ENCODE results near the gene PTPRS.
A peak's percentile ranks its signal among the peaks of the same experiment; 100 is the strongest.
"Not testable (repeated sequence)": the region's sequence is repeated elsewhere in the genome, so short reads cannot be mapped to it uniquely, and the experiment has no call there.

Gene PTPRS

DNA sequence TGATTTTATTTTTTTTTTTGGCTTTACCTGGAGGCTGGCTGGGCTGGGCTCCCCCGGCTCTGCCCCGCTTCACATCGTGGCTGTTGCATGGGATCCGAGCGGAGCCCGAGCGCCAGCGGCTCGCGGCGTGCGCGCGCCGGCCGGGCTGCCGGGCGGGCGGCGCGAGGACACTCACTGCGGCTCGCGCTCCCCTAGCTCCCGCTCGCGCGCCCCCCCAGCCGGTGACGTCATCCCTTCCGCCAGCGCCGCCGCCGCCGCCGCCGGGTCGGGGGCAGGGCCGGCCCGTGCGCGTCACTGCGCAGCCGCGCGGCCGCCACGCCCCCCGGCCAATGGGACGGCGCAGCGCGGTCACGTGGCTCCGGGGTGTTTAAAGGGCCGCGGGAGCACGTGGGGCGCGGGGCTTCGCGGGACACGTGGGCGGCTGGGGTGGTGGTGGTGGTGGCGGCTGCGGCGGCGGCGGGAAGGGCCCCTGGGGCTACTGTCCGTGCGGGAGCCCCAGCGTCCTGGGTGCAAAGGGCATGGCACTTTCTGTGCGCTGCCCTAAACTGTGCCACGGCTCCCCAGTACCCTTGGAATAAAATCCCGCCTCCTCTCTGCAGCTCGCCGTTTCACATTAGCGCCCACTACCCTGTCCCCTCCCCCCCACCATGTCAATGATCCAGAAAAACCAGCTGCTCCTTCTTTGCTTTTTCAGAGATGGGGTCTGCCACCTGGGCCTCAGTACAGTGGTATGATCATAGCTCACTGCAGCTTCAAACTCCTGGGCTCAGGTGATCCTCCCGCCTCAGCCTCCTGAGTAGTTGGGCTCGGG, at the start of gene PTPRS:
Gene PTPRS (minus strand): TSS at position 176 of the 811 bp plus-strand sequence. CDS start 54,672 bp downstream, outside the sequence.
- H3K4me1 ChIP-seq (ENCODE audit: control insufficient read depth, insufficient read depth, low read length): peaks cover under 1% of the 10 kb centered on the region
- peak; percentile 95 for DNase-seq (ENCODE audit: low read depth)
- peak within 1 kb of the TSS; percentile 77 for H3K4me3 ChIP-seq (ENCODE audit: low read length)
- no peaks in the 10 kb centered on the region for H3K9me3 ChIP-seq (ENCODE audit: control insufficient read depth, low read length)
- peaks cover 21% of the 10 kb centered on the region for H3K27me3 ChIP-seq (replicated peaks; ENCODE audit: control insufficient read depth, insufficient read depth, low read length)
- no peaks in the 10 kb centered on the region for H3K36me3 ChIP-seq (ENCODE audit: control insufficient read depth, insufficient read depth, low read length, severe bottlenecking)
- peak within 1 kb of the TSS; percentile 34 for H3K9ac ChIP-seq (ENCODE audit: low read length)

DNA sequence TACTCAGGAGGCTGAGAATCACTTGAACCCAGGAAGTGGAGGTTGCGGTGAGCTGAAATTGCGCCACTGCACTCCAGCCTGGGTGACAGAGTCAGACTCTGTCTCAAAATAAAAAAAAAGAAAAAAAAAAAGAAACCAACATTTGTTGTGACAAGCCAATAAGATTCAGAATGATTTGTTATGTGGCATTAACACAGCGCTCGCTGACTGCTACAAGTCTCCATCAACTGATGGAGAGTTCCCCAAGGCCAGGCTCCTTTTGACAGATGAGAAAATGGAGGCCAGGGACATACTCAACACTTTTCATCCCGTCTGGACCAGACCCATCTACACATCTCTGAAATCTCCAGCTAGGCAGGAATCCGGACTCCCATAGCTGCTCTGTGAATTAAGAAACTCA, 48.7 kb upstream of the PTPRS start:
- DNase-seq (ENCODE audit: low read depth): no peak
- H3K9me3 ChIP-seq (ENCODE audit: control insufficient read depth, low read length): peaks cover 13% of the 10 kb centered on the region
- H3K4me1 ChIP-seq (ENCODE audit: control insufficient read depth, insufficient read depth, low read length): no peaks in the 10 kb centered on the region
- H3K4me3 ChIP-seq (ENCODE audit: low read length): no peak overlapping the region
- peaks cover 38% of the 10 kb centered on the region for H3K27me3 ChIP-seq (replicated peaks; ENCODE audit: control insufficient read depth, insufficient read depth, low read length)
- H3K9ac ChIP-seq (ENCODE audit: low read length): no peak overlapping the region
- H3K36me3 ChIP-seq (ENCODE audit: control insufficient read depth, insufficient read depth, low read length, severe bottlenecking): no peaks in the 10 kb centered on the region

DNA sequence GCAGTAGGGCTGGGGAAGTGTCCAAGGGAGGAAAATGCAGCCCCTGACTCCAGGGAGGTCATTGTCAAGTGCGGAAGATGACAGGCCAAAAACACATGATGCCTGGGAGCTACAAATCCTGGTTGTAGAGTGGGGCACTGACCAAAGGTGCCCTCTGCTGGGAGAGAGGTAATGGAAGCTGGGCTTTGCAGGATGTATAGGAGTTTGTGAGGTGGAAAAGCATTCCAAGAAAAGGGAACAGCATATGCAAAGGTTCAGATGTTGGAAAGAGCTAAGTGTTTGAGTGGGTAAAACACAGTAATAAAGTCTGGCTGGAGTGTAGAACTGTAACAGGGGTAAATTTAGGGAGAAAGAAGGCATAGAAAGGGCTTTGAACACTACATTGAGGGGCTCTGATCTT, 46.9 kb upstream of the PTPRS start:
- Histone ChIP-seq H3K36me3 (ENCODE audit: control insufficient read depth, insufficient read depth, low read length, severe bottlenecking) (no peaks in the 10 kb centered on the region), H3K9ac (ENCODE audit: low read length) (no peak overlapping the region), H3K4me3 (ENCODE audit: low read length) (no peak overlapping the region), H3K27me3 (replicated peaks; ENCODE audit: control insufficient read depth, insufficient read depth, low read length) (peaks cover 19% of the 10 kb centered on the region), H3K4me1 (ENCODE audit: control insufficient read depth, insufficient read depth, low read length) (no peaks in the 10 kb centered on the region), H3K9me3 (ENCODE audit: control insufficient read depth, low read length) (peaks cover 26% of the 10 kb centered on the region)
- no peak for DNase-seq (ENCODE audit: low read depth)

DNA sequence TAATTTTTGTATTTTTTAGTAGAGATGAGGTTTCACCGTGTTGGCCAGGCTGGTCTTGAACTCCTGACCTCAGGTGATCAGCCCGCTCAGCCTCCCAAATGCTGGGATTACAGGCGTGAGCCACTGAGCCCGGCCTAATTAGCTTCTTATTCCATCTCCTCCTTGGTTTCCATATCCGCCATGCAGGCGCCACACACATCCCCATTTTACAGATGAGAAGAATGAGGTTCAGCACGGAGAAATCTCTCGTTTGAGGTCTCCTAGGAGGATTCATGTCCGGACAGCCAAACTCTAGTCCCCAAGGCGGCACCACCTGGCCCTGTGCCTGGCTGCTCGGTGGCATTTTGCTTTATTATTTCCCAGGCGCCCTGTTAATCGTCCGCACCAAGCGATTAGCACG, 46.2 kb upstream of the PTPRS start:
- no peak for DNase-seq (ENCODE audit: low read depth)
- Histone ChIP-seq H3K4me3 (ENCODE audit: low read length) (no peak overlapping the region), H3K9me3 (ENCODE audit: control insufficient read depth, low read length) (peaks cover 32% of the 10 kb centered on the region), H3K36me3 (ENCODE audit: control insufficient read depth, insufficient read depth, low read length, severe bottlenecking) (no peaks in the 10 kb centered on the region), H3K27me3 (replicated peaks; ENCODE audit: control insufficient read depth, insufficient read depth, low read length) (peaks cover 14% of the 10 kb centered on the region), H3K4me1 (ENCODE audit: control insufficient read depth, insufficient read depth, low read length) (no peaks in the 10 kb centered on the region), H3K9ac (ENCODE audit: low read length) (no peak overlapping the region)

DNA sequence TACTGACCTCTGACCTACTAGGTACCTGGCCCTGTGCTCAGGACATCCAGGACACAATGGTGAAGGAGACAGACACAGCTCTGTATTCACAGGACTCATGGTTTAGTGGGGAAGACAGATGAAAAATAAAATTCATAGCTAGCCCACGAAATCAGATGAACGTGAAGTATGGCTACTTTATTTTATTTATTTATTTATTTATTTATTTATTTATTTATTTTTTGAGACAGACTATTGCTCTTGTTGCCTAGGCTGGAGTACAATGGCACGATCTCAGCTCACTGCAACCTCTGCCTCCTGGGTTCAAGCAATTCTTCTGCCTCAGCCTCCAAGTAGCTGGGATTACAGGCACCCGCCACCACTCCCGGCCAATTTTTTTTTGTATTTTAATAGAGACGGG, 40.6 kb upstream of the PTPRS start:
- H3K36me3 ChIP-seq (ENCODE audit: control insufficient read depth, insufficient read depth, low read length, severe bottlenecking); H3K4me1 ChIP-seq (ENCODE audit: control insufficient read depth, insufficient read depth, low read length); DNase-seq (ENCODE audit: low read depth); H3K4me3 ChIP-seq (ENCODE audit: low read length); H3K9ac ChIP-seq (ENCODE audit: low read length); H3K27me3 ChIP-seq (replicated peaks; ENCODE audit: control insufficient read depth, insufficient read depth, low read length): not testable (repeated sequence)
- peaks cover 30% of the 10 kb centered on the region for H3K9me3 ChIP-seq (ENCODE audit: control insufficient read depth, low read length)

DNA sequence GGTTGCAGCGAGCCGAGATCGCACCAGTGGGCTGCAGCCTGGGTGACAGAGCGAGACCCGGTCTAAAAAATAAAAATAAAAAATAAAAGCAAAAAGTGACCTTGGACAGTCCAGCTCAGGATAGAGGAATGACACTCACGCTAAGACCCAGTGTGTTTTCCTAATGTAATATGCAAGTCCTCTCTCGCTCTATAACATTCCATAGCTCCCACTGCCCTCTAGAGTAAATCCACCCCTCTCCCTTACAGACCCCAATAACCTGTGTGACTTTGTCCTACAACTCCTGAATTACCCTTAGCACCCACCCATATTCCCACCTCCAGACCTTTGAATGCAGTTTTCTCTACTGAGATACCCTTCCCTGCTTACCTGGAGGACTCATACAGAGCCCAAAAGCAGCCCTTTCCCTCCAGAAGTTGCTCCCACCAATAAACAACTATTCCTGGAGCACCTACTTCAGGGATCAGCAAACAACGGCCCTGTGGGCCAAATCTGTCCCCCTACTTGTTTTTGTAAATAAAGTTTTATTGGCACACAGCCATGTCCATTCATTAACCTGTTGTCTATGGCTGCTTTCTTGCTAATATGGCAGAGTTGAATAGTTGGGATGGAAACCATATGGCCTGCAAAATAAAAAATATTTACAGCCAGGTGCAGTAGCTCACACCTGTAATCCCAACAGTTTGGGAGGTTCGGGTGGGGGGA, 39.8 kb upstream of the PTPRS start:
- DNase-seq (ENCODE audit: low read depth): no peak
- peaks cover 6% of the 10 kb centered on the region for H3K27me3 ChIP-seq (replicated peaks; ENCODE audit: control insufficient read depth, insufficient read depth, low read length)
- H3K9me3 ChIP-seq (ENCODE audit: control insufficient read depth, low read length): peaks cover 30% of the 10 kb centered on the region
- H3K4me3 ChIP-seq (ENCODE audit: low read length): no peak overlapping the region
- no peaks in the 10 kb centered on the region for H3K36me3 ChIP-seq (ENCODE audit: control insufficient read depth, insufficient read depth, low read length, severe bottlenecking)
- H3K4me1 ChIP-seq (ENCODE audit: control insufficient read depth, insufficient read depth, low read length): no peaks in the 10 kb centered on the region
- H3K9ac ChIP-seq (ENCODE audit: low read length): no peak overlapping the region

DNA sequence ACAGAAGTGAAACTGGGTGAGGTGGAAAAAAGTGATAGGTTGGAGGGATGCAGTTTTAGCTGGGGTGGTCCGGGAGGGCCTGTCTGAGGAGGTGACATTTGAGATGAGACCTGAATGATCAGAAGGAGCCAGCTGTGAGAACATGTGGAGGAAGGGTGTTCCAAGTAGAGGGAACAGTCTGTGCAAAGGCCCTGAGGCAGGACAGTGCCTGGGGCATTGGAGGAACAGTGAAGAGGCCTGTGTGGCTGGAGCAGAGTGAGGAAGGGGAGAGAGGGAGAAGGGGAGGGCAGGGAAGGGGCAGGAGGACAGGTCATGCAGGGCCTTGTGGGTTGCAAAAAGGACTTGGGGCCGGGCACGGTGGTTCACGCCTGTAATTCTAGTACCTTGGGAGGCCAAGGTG, 36.3 kb upstream of the PTPRS start:
- DNase-seq (ENCODE audit: low read depth): no peak
- Histone ChIP-seq H3K27me3 (replicated peaks; ENCODE audit: control insufficient read depth, insufficient read depth, low read length) (peaks cover 27% of the 10 kb centered on the region), H3K4me1 (ENCODE audit: control insufficient read depth, insufficient read depth, low read length) (no peaks in the 10 kb centered on the region), H3K36me3 (ENCODE audit: control insufficient read depth, insufficient read depth, low read length, severe bottlenecking) (no peaks in the 10 kb centered on the region), H3K9ac (ENCODE audit: low read length) (no peak overlapping the region), H3K9me3 (ENCODE audit: control insufficient read depth, low read length) (peaks cover 12% of the 10 kb centered on the region), H3K4me3 (ENCODE audit: low read length) (no peak overlapping the region)

DNA sequence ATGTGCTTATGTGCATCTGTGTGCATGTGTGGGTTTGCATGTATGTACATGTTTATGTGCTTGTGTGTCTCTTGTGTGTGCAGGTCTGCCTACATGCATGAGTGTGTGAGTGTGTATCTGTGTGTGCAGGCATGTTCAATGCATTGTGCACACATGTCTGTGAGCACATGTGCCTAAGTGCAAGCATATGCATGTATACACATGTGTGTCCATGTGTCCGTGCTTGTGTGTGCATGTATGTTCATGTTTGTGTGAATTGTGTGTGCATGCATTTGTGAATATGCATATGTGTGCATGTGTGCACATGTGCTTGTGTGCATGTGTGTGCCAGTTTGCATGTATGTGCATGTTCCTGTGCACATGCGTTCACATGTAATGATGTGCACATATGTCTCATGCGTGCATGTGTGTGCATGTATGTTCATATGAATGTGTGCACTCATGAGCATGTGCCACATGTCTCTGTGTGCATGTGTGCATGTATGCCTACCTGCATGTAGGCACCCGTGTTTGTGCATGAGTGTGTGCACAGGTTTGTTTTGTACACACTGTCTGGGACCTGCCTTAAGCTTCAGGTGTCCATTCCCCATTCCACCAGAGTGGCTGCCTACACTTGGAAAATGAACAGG, 32.1 kb upstream of the PTPRS start:
- Histone ChIP-seq H3K9me3 (ENCODE audit: control insufficient read depth, low read length) (no peaks in the 10 kb centered on the region), H3K4me1 (ENCODE audit: control insufficient read depth, insufficient read depth, low read length) (no peaks in the 10 kb centered on the region), H3K27me3 (replicated peaks; ENCODE audit: control insufficient read depth, insufficient read depth, low read length) (peaks cover 37% of the 10 kb centered on the region), H3K4me3 (ENCODE audit: low read length) (no peak overlapping the region), H3K36me3 (ENCODE audit: control insufficient read depth, insufficient read depth, low read length, severe bottlenecking) (no peaks in the 10 kb centered on the region), H3K9ac (ENCODE audit: low read length) (no peak overlapping the region)
- no peak for DNase-seq (ENCODE audit: low read depth)

DNA sequence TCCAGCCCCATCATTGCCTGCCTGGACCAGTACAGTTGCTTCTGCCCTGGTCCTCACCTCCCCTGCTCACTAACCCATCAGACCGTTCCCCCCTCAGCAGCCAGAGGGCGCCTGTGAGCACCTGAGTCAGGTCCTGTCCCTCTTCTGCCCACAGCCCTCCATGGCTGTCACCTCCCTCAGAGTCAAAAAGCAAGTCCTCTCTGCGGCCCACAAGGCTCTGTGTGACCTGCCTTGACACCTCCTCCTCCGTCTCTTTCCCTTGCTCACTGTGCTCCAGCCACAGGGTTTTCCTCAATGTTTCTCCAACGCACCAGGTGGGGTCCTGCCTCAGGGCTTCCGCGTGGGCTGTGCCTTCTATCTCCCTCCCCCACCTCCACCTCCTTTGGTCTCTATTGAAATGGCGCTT, 29.4 kb upstream of the PTPRS start:
- no peaks in the 10 kb centered on the region for H3K4me1 ChIP-seq (ENCODE audit: control insufficient read depth, insufficient read depth, low read length)
- H3K36me3 ChIP-seq (ENCODE audit: control insufficient read depth, insufficient read depth, low read length, severe bottlenecking): no peaks in the 10 kb centered on the region
- peaks cover 40% of the 10 kb centered on the region for H3K27me3 ChIP-seq (replicated peaks; ENCODE audit: control insufficient read depth, insufficient read depth, low read length)
- DNase-seq (ENCODE audit: low read depth): peak; percentile 41
- H3K9ac ChIP-seq (ENCODE audit: low read length): no peak overlapping the region
- no peaks in the 10 kb centered on the region for H3K9me3 ChIP-seq (ENCODE audit: control insufficient read depth, low read length)
- H3K4me3 ChIP-seq (ENCODE audit: low read length): no peak overlapping the region

DNA sequence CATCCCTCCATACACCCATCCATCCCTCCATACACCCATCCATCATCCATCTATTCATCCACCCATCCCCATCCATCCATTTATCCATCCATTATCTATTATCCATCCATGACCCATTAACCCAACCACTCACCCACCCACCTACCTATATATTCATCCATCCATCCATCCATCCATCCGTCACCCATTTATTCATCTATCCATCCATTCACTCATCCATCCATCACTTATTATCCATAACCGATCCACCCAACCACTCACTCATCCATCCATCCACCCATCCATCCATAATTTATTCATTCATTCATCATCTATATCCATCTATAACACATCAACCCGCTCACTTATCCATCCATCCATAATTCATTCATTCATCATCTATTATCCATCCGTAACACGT, 28.7 kb upstream of the PTPRS start:
- Histone ChIP-seq H3K36me3 (ENCODE audit: control insufficient read depth, insufficient read depth, low read length, severe bottlenecking) (no peaks in the 10 kb centered on the region), H3K9me3 (ENCODE audit: control insufficient read depth, low read length) (no peaks in the 10 kb centered on the region), H3K9ac (ENCODE audit: low read length) (no peak overlapping the region), H3K4me1 (ENCODE audit: control insufficient read depth, insufficient read depth, low read length) (no peaks in the 10 kb centered on the region), H3K4me3 (ENCODE audit: low read length) (no peak overlapping the region), H3K27me3 (replicated peaks; ENCODE audit: control insufficient read depth, insufficient read depth, low read length) (peaks cover 38% of the 10 kb centered on the region)
- no peak for DNase-seq (ENCODE audit: low read depth)

DNA sequence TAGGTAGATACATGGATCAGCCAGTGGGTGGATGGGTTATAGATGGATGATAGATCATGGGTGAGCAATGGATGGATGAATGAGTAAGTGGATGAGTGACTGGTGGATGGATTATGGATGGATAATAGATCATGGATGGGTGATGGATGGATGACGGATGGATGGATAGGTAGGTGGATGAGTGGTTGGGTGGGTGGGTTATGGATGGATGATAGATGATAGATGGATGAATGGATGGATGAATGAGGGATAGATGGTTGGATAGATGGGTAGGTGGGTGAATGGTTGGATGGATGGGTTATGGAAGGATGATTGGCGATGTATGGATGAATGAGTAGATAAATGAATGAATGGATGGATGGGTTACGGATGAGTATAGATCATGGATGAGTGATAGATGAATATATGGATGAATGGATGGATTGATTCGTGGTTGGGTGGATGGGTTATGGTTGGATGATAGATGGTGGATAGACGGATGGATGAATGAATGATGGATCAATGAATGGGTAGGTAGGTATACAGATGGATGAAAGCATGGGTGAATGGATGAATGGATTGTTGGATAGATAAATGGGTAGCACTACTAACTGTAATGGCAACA, 27.0 kb upstream of the PTPRS start:
- H3K4me1 ChIP-seq (ENCODE audit: control insufficient read depth, insufficient read depth, low read length): no peaks in the 10 kb centered on the region
- H3K9ac ChIP-seq (ENCODE audit: low read length): no peak overlapping the region
- no peaks in the 10 kb centered on the region for H3K9me3 ChIP-seq (ENCODE audit: control insufficient read depth, low read length)
- peaks cover 28% of the 10 kb centered on the region for H3K27me3 ChIP-seq (replicated peaks; ENCODE audit: control insufficient read depth, insufficient read depth, low read length)
- H3K36me3 ChIP-seq (ENCODE audit: control insufficient read depth, insufficient read depth, low read length, severe bottlenecking): no peaks in the 10 kb centered on the region
- no peak overlapping the region for H3K4me3 ChIP-seq (ENCODE audit: low read length)
- no peak for DNase-seq (ENCODE audit: low read depth)

Data from adipocyte (in vitro differentiated cells).